H9 (cell line): ENCODE measurements around the gene MTMR12. TPM values are rescaled to one million over a fixed set of nuclear protein-coding genes. Genes with fewer than 3 reads are reported as not detected.

Experiments used
- DNase-seq: peaks from one replicate; pipeline ENCODE4 v3.0.0-alpha.2; 2017
- H2AFZ ChIP-seq: one replicate; pipeline ENCODE4 v1.6.1; 2013; ENCODE audit warnings: mild to moderate bottlenecking, low read length, control low read depth, moderate library complexity
- H2AK5ac ChIP-seq: 2 replicates; pipeline ENCODE4 v1.6.1; 2013; ENCODE audit warnings: low read length, control low read depth, mixed read lengths; ENCODE audit not compliant: insufficient read length
- H2BK120ac ChIP-seq: one replicate; pipeline ENCODE4 v1.6.1; 2013; ENCODE audit warnings: low read depth, mild to moderate bottlenecking, low read length, control low read depth, inconsistent platforms; ENCODE audit not compliant: poor library complexity, severe bottlenecking
- H2BK12ac ChIP-seq: 2 replicates; pipeline ENCODE4 v1.6.1; 2013; ENCODE audit warnings: low read length, control low read depth, mixed read lengths, low read depth; ENCODE audit not compliant: insufficient read length
- H2BK15ac ChIP-seq: 2 replicates; pipeline ENCODE4 v1.6.1; 2013; ENCODE audit warnings: low read depth, low read length, control low read depth
- H2BK20ac ChIP-seq: one replicate; pipeline ENCODE4 v1.6.1; 2013; ENCODE audit warnings: low read depth, mild to moderate bottlenecking, low read length, control low read depth, inconsistent platforms; ENCODE audit not compliant: poor library complexity, severe bottlenecking
- H2BK5ac ChIP-seq: 2 replicates; pipeline ENCODE4 v1.6.1; 2013; ENCODE audit warnings: low read length, control low read depth, mixed read lengths; ENCODE audit not compliant: insufficient read length
- H3K14ac ChIP-seq: 2 replicates; pipeline ENCODE4 v1.6.1; 2013; ENCODE audit warnings: low read length, control low read depth; ENCODE audit not compliant: insufficient read depth
- H3K18ac ChIP-seq: 2 replicates; pipeline ENCODE4 v1.6.1; 2013; ENCODE audit warnings: low read depth, mild to moderate bottlenecking, mixed read lengths, low read length, control low read depth; ENCODE audit not compliant: insufficient read length
- H3K23ac ChIP-seq: 2 replicates; pipeline ENCODE4 v1.6.1; 2013; ENCODE audit warnings: low read length, control low read depth, mixed read lengths, low read depth; ENCODE audit not compliant: insufficient read length
- H3K23me2 ChIP-seq: 2 replicates; pipeline ENCODE4 v1.6.1; 2013; ENCODE audit warnings: low read depth, mild to moderate bottlenecking, mixed read lengths, low read length, control low read depth; ENCODE audit not compliant: insufficient read length, poor library complexity, severe bottlenecking
- H3K27ac ChIP-seq: 2 replicates; pipeline ENCODE4 v1.5.1; 2013; ENCODE audit warnings: low read length, control low read depth, mixed read lengths, low read depth; ENCODE audit not compliant: insufficient read length
- H3K27me3 ChIP-seq: 2 replicates; pipeline ENCODE4 v1.6.1; 2013; ENCODE audit warnings: low read length, control low read depth, inconsistent platforms; ENCODE audit not compliant: insufficient read depth
- H3K4ac ChIP-seq: 2 replicates; pipeline ENCODE4 v1.6.1; 2013; ENCODE audit warnings: low read depth, mild to moderate bottlenecking, control low read depth, inconsistent platforms, low read length, moderate library complexity
- H3K4me1 ChIP-seq: 2 replicates; pipeline ENCODE4 v1.6.1; 2013; ENCODE audit warnings: low read length, control low read depth, inconsistent platforms; ENCODE audit not compliant: insufficient read depth
- H3K4me2 ChIP-seq: 2 replicates; pipeline ENCODE4 v1.6.1; 2013; ENCODE audit warnings: low read length, control low read depth, mixed read lengths; ENCODE audit not compliant: insufficient read length, insufficient read depth
- H3K56ac ChIP-seq: 2 replicates; pipeline ENCODE4 v1.6.1; 2013; ENCODE audit warnings: low read depth, mild to moderate bottlenecking, mixed read lengths, low read length, control low read depth; ENCODE audit not compliant: insufficient read length
- H3K79me1 ChIP-seq: 2 replicates; pipeline ENCODE4 v1.6.1; 2013; ENCODE audit warnings: low read depth, mild to moderate bottlenecking, moderate library complexity, low read length, control low read depth, inconsistent platforms; ENCODE audit not compliant: insufficient read depth, poor library complexity, severe bottlenecking
- H3K79me2 ChIP-seq: 2 replicates; pipeline ENCODE4 v1.6.1; 2013; ENCODE audit warnings: low read length, control low read depth, inconsistent platforms; ENCODE audit not compliant: insufficient read depth
- H3K9ac ChIP-seq: 2 replicates; pipeline ENCODE4 v1.6.1; 2013; ENCODE audit warnings: low read length, control low read depth, mixed read lengths; ENCODE audit not compliant: insufficient read length; ENCODE audit errors: extremely low read depth
- H3K9me3 ChIP-seq: one replicate; pipeline ENCODE4 v1.6.1; 2013; ENCODE audit warnings: low read depth, low read length, inconsistent platforms; ENCODE audit not compliant: control insufficient read depth
- H3T11ph ChIP-seq: one replicate; pipeline ENCODE4 v1.6.1; 2013; ENCODE audit warnings: mild to moderate bottlenecking, low read length, control low read depth, inconsistent platforms
- H4K20me1 ChIP-seq: one replicate; pipeline ENCODE4 v1.6.1; 2013; ENCODE audit not compliant: control insufficient read depth, insufficient read length, insufficient read depth
- H4K5ac ChIP-seq: 2 replicates; pipeline ENCODE4 v1.6.1; 2013; ENCODE audit warnings: low read depth, mild to moderate bottlenecking, mixed read lengths, low read length, control low read depth; ENCODE audit not compliant: insufficient read length
- H4K8ac ChIP-seq: replicated peaks from 2 replicates; pipeline ENCODE4 v1.6.1; 2013; ENCODE audit warnings: low read length, control low read depth, mixed read lengths, low read depth; ENCODE audit not compliant: insufficient read length
- H4K91ac ChIP-seq: 2 replicates; pipeline ENCODE4 v1.6.1; 2013; ENCODE audit warnings: low read depth, mild to moderate bottlenecking, moderate library complexity, mixed read lengths, low read length, control low read depth; ENCODE audit not compliant: insufficient read length
- H3K27ac Mint-ChIP-seq, 3 experiments: 2 replicates in 2 of 3; 3 replicates in 1 of 3; pipeline ENCODE4 v1.8.0; 2020 to 2021; ENCODE audit warnings: mixed read lengths in 3 of 3, mild to moderate bottlenecking in 1 of 3, moderate library complexity in 1 of 3
- H3K27me3 Mint-ChIP-seq: 2 replicates; pipeline ENCODE4 v1.8.0; 2021; ENCODE audit warnings: low read depth, mild to moderate bottlenecking, moderate library complexity, mixed read lengths
- H3K36me3 Mint-ChIP-seq, 3 experiments: 2 replicates in 2 of 3; 3 replicates in 1 of 3; pipeline ENCODE4 v1.8.0; 2020 to 2021; ENCODE audit warnings: low read depth in 3 of 3, mixed read lengths in 3 of 3; ENCODE audit not compliant: insufficient read depth in 1 of 3
- H3K4me1 Mint-ChIP-seq, 2 experiments: 2 replicates each; pipeline ENCODE4 v1.8.0; 2020; ENCODE audit warnings: mixed read lengths in 2 of 2
- H3K4me3 Mint-ChIP-seq, 2 experiments: 2 replicates in 1 of 2; 3 replicates in 1 of 2; pipeline ENCODE4 v1.8.0; 2020 to 2021; ENCODE audit warnings: mild to moderate bottlenecking in 2 of 2, mixed read lengths in 2 of 2, moderate library complexity in 1 of 2
- H3K9me3 Mint-ChIP-seq, 2 experiments: 2 replicates in 1 of 2; 3 replicates in 1 of 2; pipeline ENCODE4 v1.8.0; 2020; ENCODE audit warnings: mild to moderate bottlenecking in 2 of 2, mixed read lengths in 2 of 2, moderate library complexity in 1 of 2
- WGBS: extraction: QIAGEN DNeasy Blood & Tissue Kit; methylation state at CpG from one replicate; pipeline ENCODE4 v1.1.7; 2013; ENCODE audit warnings: missing lambda C conversion rate, low lambda C conversion rate, mixed read lengths; ENCODE audit not compliant: insufficient read length; ENCODE audit errors: extremely low coverage; 5-methylcytosine and 5-hydroxymethylcytosine counted together
- total RNA-seq: library from RNA; stranded (reverse); gene quantifications from 2 replicates; pipeline ENCODE4 v1.2.1, GENCODE V29; 2021
- TF ChIP-seq, protein P1 (sequence below): fragments of 200-600 bp; sonication (generic); conservative IDR thresholded peaks from 3 replicates; pipeline ENCODE4 v1.8.0; 2021; ENCODE audit warnings: antibody characterized with exemption, mild to moderate bottlenecking

MTMR12 gene
- total RNA-seq, 1 experiment from 2014 or later, result 39.3 TPM

DNA sequence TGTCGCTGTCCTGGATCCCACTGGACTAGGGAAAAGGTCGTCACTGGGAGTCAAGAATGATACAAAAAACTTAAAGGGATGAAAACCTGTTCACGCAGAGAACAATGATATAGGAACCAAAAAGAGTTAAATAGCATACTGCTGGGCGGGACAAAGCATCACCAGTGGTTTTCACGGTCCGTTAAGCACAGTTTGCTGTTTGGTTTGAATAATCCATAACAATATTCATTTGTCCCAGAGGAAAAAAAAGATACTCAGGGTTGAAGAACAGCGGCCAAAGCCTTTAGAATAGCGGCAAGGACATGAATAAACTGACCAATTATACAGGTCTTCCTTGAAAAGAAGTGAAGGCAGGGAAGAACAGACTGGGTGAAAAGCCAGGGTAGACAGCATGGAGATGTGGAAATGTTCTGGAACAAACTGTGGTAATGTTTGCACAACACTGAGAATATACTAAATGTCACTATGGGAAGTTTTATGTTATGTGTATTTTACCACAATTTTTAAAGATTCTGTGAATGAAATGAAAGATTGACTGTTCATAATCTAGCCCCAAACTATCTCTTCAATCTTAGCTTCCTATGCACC is 60.8 kb downstream of the MTMR12 start:
- Histone ChIP-seq H2BK15ac (no peak overlapping the region), H4K20me1 (no peaks in the 10 kb centered on the region), H3T11ph (no peak overlapping the region), H3K79me1 (no peaks in the 10 kb centered on the region), H3K27ac (no peak overlapping the region), H3K4me1 (no peaks in the 10 kb centered on the region), H3K4ac (no peak overlapping the region), H3K18ac (no peak overlapping the region), H2BK20ac (no peak overlapping the region), H2AK5ac (no peak overlapping the region), H2BK5ac (no peak overlapping the region), H3K9ac (no peak overlapping the region), H4K5ac (no peak overlapping the region), H3K27me3 (no peaks in the 10 kb centered on the region), H3K23me2 (no peaks in the 10 kb centered on the region), H4K91ac (no peak overlapping the region), H3K56ac (no peak overlapping the region), H3K4me2 (no peak overlapping the region), H2BK12ac (no peak overlapping the region), H3K9me3 (no peaks in the 10 kb centered on the region), H4K8ac (no peak overlapping the region), H3K79me2 (no peaks in the 10 kb centered on the region), H2AFZ (no peak overlapping the region), H3K23ac (no peak overlapping the region), H2BK120ac (no peak overlapping the region), H3K14ac (no peak overlapping the region)
- Mint-ChIP-seq H3K4me3 (no peak overlapping the region), H3K27ac (peak overlapping the region in 2 of 3 experiments; percentile 31 to 50; a peak in 4 of 7 replicates), H3K4me1 (peaks cover 11 to 18% of the 10 kb centered on the region in 2 experiments), H3K36me3 (peaks cover 33 to 88% (median 77%) of the 10 kb centered on the region in 3 experiments; a peak in 6 of 7 replicates), H3K27me3 (no peaks in the 10 kb centered on the region), H3K9me3 (no peaks in the 10 kb centered on the region)
- DNase-seq, result no peak
- TF ChIP-seq, protein P1, sequence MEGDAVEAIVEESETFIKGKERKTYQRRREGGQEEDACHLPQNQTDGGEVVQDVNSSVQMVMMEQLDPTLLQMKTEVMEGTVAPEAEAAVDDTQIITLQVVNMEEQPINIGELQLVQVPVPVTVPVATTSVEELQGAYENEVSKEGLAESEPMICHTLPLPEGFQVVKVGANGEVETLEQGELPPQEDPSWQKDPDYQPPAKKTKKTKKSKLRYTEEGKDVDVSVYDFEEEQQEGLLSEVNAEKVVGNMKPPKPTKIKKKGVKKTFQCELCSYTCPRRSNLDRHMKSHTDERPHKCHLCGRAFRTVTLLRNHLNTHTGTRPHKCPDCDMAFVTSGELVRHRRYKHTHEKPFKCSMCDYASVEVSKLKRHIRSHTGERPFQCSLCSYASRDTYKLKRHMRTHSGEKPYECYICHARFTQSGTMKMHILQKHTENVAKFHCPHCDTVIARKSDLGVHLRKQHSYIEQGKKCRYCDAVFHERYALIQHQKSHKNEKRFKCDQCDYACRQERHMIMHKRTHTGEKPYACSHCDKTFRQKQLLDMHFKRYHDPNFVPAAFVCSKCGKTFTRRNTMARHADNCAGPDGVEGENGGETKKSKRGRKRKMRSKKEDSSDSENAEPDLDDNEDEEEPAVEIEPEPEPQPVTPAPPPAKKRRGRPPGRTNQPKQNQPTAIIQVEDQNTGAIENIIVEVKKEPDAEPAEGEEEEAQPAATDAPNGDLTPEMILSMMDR, result no peak
- no CpG with 5 or more reads among the region's 8 CpGs for WGBS
